IMR-90 (cell line): ENCODE data around the gene LAIR1.
"Not testable (repeated sequence)": the region's sequence is repeated elsewhere in the genome, so short reads cannot be mapped to it uniquely, and the experiment has no call there.

Source experiments
- BHLHE40 ChIP-seq: fragments of 150-350 bp; IDR thresholded peaks from 2 replicates; pipeline ENCODE4 v1.6.1; 2016; ENCODE audit warnings: mild to moderate bottlenecking, low read depth, low read length
- CEBPB ChIP-seq: IDR thresholded peaks from 2 replicates; pipeline ENCODE4 v1.6.1; 2012; ENCODE audit warnings: low read depth, low read length, improper control_type of control experiment
- ELK1 ChIP-seq: fragments of 150-350 bp; IDR thresholded peaks from 2 replicates; pipeline ENCODE4 v1.6.1; 2016; ENCODE audit warnings: low read depth, mild to moderate bottlenecking, low read length, moderate library complexity, borderline replicate concordance
- MAFK ChIP-seq: IDR thresholded peaks from 2 replicates; pipeline ENCODE4 v1.6.1; 2012; ENCODE audit warnings: low read depth, low read length, improper control_type of control experiment
- MXI1 ChIP-seq: IDR thresholded peaks from 2 replicates; pipeline ENCODE4 v1.6.1; 2012; ENCODE audit warnings: low read depth, mild to moderate bottlenecking, low read length, moderate library complexity, borderline replicate concordance
- POLR2A ChIP-seq: IDR thresholded peaks from 2 replicates; pipeline ENCODE4 v1.6.1; 2012; ENCODE audit warnings: mild to moderate bottlenecking, low read depth, low read length
- SMC3 ChIP-seq: fragments of 150-350 bp; IDR thresholded peaks from 2 replicates; pipeline ENCODE4 v1.6.1; 2016; ENCODE audit warnings: low read depth, mild to moderate bottlenecking, antibody characterized with exemption, low read length, moderate library complexity
- TF ChIP-seq, protein P1 (sequence below): conservative IDR thresholded peaks from 2 replicates; pipeline ENCODE4 v1.5.1; 2012; ENCODE audit warnings: mild to moderate bottlenecking, low read depth, low read length, improper control_type of control experiment

DNA sequence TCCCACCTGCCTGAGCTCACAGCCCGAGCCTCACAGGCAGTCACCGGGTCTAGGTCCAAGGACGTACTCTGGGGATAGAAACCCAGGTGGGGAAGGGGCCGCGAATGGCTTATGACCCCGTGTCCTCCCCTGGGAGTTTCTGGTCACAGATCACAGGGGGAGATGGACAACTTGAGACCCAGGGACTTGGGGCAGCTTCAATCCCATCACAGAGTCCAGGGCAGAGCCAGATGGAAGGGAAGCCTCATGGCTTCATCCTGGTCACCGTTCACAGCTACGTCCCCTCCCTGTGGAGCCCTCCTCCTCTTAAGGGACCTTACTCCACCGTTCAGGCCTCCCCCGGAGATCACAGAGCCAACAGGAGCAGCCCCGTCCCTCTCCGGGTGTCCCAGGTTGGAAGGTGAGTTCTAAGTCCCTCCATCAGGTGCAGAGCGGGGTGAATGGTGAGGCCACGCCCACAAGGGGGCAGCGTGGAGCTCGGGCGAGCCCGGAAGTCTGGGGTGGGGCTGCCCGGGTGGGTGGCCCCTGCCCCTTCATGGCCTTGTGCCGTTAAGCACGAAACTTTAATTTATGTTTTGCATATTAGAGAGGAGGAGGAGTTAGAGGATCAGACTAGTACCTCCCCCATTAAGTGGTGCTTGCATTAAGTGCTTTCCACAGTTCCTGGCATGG is 5.4 kb downstream of the LAIR1 start:
- TF ChIP-seq, protein P1, sequence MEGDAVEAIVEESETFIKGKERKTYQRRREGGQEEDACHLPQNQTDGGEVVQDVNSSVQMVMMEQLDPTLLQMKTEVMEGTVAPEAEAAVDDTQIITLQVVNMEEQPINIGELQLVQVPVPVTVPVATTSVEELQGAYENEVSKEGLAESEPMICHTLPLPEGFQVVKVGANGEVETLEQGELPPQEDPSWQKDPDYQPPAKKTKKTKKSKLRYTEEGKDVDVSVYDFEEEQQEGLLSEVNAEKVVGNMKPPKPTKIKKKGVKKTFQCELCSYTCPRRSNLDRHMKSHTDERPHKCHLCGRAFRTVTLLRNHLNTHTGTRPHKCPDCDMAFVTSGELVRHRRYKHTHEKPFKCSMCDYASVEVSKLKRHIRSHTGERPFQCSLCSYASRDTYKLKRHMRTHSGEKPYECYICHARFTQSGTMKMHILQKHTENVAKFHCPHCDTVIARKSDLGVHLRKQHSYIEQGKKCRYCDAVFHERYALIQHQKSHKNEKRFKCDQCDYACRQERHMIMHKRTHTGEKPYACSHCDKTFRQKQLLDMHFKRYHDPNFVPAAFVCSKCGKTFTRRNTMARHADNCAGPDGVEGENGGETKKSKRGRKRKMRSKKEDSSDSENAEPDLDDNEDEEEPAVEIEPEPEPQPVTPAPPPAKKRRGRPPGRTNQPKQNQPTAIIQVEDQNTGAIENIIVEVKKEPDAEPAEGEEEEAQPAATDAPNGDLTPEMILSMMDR = not testable (repeated sequence)
- not testable (repeated sequence) for TF ChIP-seq POLR2A, ELK1, MAFK, CEBPB, BHLHE40, SMC3, MXI1
